Stimulated activated CD4-positive, alpha-beta T cell treated with anti-CD3 and anti-CD28 coated beads, Interleukin-4, amount 100 ng/mL, for 48 hours (primary cell): ENCODE results near the gene FGF5.
"Not testable (repeated sequence)": the region's sequence is repeated elsewhere in the genome, so short reads cannot be mapped to it uniquely, and the experiment has no call there.

Experiments
- DNase-seq, 2 donors: peaks; one replicate each; pipeline ENCODE4 v3.0.0-alpha.2; 2020; ENCODE audit warnings: low read depth in 2 of 2

FGF5 gene

GRCh38 chr4:80254114-80254513 is 12.3 kb upstream of the FGF5 start:
- no peak for DNase-seq

- no peak for DNase-seq
Observed at GRCh38 chr4:80255329-80256095, 11.0 kb upstream of the FGF5 start.

DNA sequence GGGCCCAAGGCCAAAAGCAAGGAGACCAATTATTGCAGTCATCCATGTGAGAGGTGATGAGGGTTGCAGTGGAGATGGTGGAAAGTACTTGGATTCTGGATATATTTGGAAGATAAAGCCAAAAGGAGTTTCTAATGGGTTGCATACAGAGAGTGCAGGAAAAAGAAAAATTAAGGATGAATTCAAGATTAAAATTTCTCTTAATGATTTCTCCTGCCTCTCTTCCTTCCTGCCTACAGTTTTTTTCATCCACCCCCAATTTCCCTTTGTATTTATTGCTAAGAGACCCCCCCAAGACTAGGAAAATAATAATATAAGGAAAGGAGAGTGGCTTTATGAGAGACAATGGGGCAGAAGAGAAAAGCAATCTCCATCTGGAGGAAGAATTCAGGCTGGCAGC is 8.6 kb upstream of the FGF5 start:
- DNase-seq: no peak

DNA sequence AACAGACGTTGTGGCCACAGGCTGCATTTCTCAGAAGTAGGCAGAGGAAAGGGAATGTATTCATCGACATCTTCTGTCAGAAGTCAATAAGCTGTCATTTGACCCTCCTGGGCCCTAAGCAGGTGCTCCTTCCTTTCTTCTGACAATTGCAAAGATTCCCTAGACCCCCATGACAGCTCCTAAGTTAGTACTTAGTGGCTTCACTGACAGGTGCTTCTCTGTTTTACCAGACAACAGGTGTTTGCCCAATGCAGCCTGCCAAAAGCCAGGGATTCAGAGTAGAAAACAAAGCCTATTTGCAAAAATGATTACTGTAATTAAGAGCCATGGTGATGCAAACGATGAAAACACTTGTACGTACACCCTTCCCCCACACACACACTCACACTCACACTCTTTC is 7.5 kb upstream of the FGF5 start:
- no peak for DNase-seq

DNA sequence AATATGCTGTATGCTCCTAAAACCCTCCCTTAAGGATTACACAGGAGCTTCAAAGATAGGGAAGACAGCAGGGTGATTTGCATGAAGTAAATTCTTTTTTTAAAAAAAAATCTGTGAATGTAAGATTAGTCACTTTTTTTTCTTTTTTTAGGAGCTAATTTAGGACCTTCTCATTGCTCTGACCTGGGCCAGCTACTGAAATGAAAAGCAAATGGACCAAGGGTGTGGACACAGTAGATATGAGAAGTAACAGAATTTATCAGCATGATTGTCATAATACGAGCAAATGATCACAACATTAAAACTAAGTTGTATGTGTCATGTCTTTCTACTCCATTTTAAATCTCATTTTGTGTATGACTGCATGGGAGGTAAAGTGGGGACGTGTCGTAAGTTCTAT is 6.6 kb upstream of the FGF5 start:
- DNase-seq: no peak

- DNase-seq: no peak
Observed at GRCh38 chr4:80261989-80262600, 4.4 kb upstream of the FGF5 start.

DNA sequence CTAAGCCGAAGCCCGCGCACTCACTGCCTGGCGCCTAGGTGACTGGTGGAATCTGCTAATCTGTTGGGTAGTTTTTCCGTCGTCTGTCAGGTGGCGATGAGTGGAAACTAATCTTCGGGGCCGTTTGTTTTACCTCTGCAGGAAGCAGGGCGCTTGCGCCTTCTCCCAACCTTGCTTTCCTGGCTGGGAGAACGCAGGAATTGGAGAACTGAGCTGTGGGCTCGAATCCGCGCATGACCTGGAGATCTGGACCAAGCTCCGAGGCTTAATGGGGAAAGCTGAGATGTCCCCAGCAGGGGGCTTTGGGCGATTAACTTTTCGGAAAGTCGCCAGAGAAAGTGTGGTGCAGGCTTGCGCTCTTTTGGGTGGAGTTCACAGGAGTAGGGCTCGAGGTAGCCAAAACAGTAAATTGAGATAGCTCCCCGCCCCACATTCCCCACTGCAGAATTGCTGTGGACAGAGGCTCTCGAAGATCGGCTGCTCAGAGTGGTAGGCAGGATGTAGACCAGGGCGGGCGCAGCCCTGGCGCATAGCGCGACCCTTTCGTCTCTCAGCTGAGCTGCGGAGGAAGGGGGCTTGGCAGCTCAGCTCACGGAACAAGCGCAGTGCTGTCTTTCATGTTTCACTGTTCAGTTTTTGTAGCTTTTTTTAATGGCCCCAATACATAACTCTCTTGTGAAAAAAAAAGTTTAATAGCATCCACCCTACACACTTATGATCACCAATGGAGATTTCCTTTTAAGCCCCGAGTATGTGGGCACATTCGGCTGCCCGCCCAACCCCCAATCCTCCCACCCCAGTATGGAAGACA is 2.7 kb upstream of the FGF5 start:
- DNase-seq: no peak

DNA sequence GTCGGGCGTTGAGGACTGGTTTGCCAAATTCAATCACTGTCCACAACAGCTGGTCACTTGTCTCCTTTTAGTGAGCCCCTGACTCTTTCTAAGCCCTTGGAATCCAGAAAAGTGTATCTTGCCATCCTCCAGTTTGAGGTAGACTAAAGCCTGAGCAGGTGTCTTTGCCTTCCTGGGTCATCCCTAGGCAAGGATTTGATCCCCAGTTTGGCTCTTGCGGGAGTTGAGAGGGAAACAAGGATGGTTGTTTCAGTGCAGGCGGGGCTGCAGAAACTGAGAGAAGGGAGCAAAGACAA is 2.2 kb upstream of the FGF5 start:
- no peak for DNase-seq

- DNase-seq: no peak
Observed at GRCh38 chr4:80264825-80265224, 1.6 kb upstream of the FGF5 start.

DNA sequence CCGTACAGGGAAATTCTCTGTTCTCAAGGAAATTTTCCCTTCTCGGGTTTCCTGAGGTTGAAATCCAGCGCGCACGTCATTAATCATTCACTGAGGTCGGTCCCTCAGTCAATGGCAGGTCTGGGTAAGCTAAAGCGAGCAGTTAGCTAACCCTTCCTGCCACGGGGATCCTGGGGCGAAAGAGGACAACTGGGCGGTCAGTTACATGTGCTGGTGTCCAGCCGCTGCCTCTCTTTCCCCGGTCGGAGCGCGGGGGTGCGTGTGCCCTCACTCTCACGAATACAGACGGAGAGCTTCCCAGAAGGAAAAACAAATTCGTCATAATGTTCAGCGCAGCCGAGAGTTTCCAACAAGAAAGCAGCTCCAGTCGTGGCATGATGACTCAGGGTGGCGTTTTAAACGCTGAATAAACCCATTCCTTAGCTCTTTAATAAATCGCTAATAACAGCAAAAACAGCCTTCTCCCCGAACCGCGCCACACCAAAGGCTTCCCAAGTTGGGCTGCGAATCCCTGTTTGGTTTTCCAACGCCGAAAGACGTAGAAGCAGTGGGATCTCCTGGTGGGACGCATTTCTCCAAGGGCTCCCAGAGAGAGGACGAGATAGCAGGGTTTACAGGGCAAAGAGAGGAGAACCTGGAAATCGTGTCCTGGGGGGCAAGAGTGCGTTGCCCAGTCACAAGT is 752 bp upstream of the FGF5 start:
- no peak for DNase-seq

GRCh38 chr4:80266902-80267380 is 477 bp downstream of the FGF5 start:
- no peak for DNase-seq

- no peak for DNase-seq
Observed at GRCh38 chr4:80268081-80268823, 1.8 kb downstream of the FGF5 start.

GRCh38 chr4:80268936-80269335 is 2.5 kb downstream of the FGF5 start:
- no peak for DNase-seq

DNA sequence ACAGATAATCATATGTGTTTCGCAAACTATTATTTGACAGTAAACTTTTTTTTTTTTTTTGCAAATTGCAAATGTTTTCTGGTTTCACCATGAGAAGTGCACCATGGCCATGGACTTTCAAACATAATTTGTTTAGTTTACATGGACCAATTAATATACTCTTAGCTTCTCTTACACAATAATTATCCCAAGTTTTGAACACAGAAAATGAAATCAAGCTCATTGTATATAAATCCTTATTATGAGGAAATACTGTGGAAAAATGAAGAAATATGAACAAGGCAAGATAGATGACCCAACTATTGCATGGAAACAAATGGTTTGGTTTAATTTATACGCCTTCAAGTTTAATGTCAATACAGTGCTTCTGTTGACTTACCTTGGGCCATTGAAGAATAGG is 3.9 kb downstream of the FGF5 start:
- no peak for DNase-seq

GRCh38 chr4:80270868-80271267 is 4.4 kb downstream of the FGF5 start:
- no peak for DNase-seq

DNA sequence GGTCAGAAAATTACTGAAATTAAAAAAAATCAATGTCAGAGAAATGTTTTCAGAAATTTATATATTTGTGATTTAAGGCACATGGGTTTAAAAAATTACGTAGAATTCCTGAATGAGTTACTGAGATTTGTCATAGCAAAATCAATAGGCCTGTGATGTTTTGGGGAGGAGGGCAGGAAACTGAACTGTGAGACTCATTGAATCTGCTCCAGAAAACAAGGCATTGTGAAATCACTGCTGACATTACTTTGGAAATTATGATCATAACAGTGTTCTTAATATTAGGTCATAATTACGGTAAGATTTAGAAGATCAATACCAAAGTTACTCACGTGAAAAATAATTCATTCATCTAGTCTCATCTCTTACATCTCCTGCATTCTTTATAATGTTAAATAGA is 5.3 kb downstream of the FGF5 start:
- no peak for DNase-seq

DNA sequence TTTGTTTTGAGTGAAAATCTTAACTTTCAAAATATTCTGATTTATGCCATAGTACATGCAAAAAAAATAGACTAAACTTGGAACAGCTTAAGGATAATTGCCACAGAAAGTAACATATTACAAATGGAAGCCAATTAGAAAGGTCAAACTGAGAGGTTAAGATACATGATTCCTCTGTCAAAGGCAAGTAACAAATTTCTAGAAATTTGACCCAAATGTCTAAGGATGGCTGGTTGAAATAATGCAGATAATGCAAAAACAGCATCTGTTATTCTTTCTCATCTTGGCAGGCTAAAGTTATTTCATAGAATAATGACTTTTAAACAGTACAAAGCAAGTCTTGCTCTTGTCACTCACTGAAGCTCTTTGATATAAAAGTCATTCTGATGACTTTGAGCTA is 10.5 kb downstream of the FGF5 start:
- no peak for DNase-seq

- no peak for DNase-seq
Observed at GRCh38 chr4:80279751-80280150, 13.3 kb downstream of the FGF5 start.

DNA sequence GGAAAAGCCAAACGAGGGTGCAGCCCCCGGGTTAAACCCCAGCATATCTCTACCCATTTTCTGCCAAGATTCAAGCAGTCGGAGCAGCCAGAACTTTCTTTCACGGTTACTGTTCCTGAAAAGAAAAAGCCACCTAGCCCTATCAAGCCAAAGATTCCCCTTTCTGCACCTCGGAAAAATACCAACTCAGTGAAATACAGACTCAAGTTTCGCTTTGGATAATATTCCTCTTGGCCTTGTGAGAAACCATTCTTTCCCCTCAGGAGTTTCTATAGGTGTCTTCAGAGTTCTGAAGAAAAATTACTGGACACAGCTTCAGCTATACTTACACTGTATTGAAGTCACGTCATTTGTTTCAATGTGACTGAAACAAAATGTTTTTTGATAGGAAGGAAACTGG is 20.0 kb downstream of the FGF5 start:
- no peak for DNase-seq

DNA sequence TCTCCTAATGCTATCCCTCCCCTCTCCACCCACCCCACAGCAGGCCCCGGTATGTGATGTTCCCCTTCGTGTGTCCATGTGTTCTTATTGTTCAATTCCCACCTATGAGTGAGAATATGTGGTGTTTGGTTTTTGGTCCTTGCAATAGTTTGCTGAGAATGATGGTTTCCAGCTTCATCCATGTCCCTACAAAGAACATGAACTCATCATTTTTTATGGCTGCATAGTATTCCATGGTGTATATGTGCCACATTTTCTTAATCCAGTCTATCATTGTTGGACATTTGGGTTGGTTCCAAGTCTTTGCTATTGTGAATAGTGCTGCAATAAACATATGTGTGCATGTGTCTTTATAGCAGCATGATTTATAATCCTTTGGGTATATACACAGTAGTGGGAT is 24.2 kb downstream of the FGF5 start:
- DNase-seq: not testable (repeated sequence)

DNA sequence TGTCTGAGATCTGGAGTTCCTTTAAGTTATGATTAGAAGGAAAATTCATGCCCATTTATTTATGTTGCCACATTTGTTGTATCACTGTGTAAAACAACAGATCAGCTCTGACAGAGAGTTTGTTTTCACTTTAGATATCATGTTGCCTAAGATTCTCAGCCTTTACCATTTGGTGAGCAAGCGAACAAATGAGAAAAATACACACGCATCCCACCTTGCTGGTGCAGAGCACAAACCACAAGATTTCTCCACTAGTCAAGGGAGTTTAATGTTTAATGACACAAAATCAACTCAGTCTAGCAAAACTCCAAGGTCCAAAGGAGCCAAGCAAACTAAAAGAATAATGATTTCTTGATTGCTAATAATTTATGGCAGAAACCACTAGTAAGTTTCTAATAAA is 27.7 kb downstream of the FGF5 start:
- DNase-seq: no peak

DNA sequence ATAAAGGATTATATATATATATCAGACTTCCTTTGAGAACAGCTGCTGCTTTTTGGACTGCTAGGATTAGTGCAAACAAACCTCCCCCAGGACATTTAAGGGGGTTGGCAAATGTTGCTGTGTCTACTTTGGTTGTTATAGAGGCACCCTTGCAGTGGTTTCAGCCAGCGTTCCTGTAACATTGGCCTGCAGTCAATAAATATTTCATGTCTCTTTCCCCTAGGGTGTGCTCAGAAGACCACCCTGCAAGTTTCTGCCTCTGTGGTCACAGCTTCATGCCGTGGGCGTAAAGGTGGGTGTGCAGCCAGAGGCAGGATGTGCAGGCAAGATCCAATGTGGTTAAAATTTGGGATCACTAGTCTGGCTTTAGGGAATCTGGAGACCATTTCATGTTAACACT is 28.9 kb downstream of the FGF5 start:
- no peak for DNase-seq
